NCI-H2029 (cell line): ENCODE data around the gene RPL32.

Experiments
- DNase-seq: peaks from one replicate; lab custom pipeline; 2025; lab: John Stamatoyannopoulos, UW

RPL32 gene

DNA sequence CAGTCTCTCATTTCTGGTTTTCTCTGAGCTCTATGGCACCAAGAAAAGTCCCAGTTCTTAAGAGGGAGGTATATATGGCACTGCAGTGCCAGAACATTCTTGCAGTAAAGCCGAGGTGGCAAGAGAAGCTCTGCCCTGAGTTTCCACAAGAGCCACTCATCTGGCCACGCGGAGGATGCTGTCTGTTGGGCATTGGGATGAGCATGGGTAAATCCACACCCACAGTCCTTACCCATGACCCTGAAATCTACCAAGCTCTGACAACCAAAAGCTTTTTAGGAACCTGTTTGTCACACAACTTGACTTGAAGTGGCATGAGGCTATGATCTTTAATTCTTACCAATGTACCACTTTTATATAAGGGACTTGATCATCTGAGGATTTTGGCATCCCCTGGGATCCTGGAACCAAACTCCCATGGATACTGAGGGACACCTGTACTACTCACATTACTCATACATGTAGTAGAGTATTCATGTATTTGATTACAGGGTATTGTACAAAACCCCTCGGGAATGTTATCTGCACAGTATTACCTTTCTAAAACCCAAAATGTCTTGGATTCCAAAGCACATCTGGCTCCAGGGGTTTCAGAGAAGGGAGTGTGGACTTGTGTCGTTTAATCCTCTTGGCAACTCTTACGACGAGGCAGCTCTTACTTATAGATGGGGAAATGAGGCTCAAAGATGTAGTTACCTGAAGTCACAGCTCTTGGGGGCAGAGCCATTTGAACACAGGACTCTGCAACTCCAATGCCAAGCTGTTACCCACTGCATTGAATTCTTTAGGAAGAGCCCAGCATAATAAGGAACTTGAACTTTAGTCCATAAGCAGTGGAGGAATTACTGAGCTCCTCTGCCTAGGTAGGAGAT, 8.8 kb downstream of the RPL32 start:
- no peak for DNase-seq

DNA sequence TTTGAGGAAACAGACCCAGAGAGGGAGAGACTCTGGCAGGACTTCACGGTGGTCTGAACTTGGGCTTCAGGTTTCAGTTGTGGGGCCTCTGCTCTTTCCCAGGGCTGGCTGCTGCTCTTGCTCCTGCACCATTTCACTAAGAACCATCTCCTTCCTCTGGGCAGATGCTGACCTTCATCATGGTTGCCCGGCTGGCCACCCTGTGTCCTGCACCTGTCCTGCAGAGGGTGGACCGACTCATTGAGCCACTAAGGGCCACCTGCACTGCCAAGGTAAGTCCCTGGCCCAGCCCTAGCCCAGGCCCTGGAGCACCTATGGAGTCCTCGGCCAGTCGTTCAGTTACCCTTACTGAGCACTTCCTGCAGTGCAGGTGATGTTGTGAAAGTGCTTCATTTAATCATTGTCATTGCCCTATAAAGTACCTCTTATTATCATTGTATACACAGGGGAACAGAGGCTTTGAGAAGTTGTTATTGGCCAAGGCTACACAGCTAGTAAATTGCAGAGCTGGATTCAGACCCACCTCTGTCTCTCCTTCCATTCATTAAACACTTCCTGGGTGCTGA, 10.0 kb downstream of the RPL32 start:
- DNase-seq, result peak; percentile 93

DNA sequence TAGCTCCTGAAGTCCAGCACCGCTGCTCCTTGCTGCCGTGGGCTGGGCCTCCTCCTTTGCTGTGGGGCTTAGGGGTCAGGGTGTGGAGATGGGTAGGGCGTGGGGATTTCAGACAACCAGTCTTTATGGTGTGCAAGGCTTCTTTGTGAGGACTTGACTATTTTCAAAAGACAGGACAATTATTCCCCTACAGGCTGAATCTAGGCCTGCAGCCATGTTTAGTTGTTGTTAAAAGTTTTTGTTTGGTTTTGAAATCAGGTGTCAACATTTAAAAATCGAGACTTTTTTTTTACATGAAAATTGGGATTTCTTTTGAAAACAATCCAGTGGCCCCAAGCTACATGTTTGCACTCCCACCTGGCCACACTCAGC, 10.6 kb downstream of the RPL32 start:
- no peak for DNase-seq

DNA sequence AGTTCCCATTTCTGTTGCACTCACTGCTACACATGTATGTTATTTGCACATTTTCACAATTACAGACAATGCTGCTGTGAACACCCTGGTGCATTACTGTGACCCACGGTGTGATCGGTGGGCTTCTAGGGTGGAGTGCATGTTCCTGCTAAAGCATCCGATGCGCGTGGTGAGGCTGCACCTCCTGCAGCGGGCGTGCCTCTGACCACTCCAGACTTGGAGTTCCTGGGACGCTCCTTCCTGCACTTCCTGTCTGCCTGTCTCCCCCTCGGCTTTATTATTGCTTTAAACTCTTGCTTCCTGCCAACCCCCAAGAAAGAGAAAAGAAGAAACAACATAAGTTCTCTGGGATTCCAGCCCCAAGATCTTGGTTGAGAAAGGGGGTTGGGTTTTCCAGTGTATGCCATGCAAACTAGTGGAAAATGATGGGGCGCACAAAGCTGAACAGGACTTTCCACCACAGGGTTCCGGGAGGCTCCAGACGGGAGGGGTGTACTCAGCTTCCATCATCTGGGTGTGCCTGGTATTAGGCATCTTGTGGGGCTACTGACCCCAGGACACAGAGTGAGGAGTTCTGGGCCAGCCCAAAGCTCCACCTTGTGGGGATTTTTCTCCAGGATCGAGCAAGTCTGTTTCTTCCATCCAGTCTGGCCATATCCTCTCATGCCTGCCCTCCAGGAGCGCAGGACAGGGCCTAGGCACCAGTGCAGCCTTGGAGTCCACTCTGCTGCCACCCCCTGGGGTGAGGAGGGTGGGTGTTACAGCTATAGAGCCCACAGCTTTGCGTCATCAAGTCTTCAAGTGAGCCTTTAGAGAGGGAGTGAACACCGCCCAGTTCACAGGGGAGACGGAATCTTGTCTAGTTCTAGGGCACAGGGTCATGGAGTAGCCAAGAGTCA, 11.2 kb downstream of the RPL32 start:
- no peak for DNase-seq

DNA sequence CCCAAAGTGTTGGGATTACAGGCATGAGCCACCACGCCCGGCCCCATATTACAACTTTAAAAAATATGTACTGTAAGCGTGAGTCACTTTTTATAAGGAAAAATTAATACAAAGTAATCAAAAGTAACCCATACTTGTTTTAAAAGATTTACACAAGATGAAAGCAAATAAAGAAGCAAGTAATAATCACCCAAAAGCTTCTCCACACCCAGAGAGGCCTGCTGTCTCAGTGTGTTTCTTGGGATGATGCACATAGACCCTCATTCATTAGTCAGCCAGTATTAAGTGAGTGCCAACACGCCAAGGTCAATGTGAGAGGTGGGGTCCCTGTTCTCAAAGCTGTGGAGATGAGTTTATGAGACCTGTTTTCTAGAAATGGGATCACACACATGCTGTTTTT, 12.0 kb downstream of the RPL32 start:
- DNase-seq, result no peak

DNA sequence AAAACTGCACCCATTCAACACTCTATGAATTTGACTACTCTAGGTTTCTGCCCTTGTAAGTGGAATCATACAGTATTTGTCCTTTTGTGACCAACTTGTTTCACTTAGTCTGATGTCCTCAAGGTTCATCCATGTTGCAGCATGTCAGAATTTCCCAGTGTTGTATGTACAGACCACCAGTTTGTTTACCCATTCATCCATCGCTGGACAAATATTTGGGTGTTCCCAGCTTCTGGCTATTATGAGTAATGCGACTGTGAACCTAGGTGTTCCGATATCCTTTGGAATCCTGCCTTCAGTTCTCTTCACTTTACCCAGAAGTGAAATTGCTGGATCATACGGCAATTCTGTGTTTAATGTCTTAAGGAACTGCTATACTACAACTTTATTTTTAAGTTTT, 12.6 kb downstream of the RPL32 start:
- DNase-seq, result no peak

DNA sequence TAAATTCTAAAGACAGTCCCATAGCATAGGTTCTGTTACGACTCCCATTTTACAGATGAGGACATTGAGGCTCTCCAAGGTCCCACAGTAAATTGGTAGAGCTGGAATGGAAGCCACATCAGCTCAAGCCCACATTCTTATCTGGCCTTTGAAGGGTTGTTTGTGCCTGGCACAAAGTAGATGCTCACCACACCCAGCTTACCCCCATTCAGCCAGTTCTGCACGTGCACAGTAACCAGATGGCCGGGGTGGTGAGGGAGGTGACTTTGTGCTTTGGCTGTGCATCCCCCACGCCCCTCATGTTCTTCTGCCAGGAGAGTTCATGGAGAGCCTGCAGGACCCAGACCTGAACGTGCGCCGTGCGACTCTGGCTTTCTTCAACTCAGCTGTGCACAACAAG, 16.2 kb downstream of the RPL32 start:
- DNase-seq, result no peak

DNA sequence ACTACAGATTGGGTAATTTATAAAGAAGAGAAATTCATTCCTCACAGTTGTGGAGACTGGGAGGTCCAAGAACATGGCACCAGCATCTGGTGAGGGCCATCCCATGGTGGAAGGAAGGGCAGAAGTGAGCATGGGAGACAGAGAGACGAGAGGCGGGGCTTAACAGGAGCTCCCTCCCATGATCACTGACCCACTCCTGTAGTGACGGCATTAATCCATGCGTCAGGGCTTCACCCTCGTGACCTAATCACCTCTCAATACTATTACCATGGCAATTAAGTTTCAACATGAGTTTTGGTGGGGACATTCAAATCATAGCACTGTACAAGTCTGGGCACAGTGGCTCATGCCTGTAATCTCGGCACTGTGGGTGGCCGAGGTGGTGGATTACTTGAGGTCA, 17.1 kb downstream of the RPL32 start:
- DNase-seq, result no peak

DNA sequence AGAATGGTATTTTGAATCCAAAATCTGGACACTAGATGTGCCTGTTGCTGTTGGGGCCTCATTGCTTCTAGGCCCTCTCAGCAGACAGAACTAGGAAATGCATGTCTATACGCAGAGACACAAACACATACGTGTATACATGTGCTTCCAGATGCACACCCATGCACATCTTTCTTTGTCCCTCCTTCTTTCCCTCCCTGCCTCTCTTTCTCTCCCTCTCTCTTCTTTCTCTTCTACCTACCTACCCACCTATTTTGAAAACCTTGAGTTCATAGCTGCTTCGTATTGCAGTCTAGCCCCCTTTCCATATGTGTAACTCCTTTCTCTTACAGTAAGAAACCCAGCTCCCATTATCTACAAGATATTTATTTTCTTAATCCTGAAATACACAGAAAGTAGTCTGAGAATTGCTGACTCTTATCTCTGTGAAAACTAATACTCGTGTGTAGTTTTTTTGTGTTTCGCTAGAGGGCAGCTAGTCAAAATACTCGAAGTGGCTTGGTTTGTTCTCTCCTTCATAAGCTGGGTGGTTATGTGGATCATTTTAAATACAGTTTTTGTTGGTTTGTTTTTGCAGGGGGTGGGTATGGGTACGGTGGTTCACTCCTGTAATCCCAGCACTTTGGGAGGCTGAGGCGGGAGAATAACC, 18.5 kb downstream of the RPL32 start:
- DNase-seq, result no peak

DNA sequence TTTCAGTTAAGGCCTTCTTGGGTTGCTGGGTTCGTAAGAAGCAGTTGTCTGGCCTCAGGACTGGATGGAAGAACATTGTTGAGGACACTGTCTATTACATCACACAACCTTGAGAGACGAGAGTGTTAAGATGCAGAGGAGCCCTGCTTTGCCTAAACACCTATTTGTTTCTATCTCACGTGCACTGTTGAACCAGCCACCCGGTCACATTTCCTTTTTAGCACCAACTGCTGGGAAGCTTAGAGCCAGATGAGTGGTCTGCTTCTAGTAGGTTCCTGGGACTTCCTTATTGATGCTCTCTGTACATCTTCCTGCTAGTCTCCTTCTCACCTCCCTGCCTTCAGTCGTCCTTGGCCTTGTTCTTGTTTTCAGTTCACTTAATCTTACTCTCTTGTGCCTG, 22.6 kb downstream of the RPL32 start:
- no peak for DNase-seq

DNA sequence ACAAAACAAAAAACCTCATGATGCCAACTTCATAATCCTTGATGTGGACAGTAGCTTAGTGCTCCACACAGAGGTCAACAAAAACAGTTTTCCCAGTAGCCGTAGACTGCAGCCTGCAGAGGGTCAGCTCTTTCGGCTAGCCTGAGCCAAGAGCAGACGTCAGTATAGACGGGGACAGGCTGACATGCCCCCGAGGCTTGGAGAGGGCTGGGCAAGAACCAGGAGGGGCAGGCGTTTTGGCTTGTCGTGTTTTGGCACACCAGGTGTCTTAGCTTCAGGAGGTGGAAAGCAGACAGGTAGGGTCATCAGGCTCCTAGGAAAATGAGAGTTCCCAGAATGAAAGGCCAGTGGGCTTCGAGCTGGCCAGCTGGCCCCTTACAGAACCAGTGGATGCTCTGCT, 23.1 kb downstream of the RPL32 start:
- no peak for DNase-seq

DNA sequence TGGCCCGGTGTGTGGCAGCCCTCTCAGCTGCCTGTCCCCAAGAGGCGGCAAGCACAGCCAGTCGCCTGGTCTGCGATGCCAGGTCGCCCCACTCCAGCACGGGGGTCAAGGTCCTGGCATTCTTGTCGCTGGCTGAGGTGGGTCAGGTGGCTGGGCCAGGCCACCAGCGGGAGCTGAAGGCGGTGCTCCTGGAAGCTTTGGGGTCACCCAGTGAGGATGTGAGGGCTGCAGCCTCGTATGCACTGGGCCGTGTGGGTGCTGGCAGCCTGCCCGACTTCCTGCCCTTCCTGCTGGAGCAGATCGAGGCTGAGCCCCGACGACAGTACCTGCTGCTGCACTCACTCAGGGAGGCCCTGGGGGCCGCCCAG, 24.0 kb downstream of the RPL32 start:
- no peak for DNase-seq

DNA sequence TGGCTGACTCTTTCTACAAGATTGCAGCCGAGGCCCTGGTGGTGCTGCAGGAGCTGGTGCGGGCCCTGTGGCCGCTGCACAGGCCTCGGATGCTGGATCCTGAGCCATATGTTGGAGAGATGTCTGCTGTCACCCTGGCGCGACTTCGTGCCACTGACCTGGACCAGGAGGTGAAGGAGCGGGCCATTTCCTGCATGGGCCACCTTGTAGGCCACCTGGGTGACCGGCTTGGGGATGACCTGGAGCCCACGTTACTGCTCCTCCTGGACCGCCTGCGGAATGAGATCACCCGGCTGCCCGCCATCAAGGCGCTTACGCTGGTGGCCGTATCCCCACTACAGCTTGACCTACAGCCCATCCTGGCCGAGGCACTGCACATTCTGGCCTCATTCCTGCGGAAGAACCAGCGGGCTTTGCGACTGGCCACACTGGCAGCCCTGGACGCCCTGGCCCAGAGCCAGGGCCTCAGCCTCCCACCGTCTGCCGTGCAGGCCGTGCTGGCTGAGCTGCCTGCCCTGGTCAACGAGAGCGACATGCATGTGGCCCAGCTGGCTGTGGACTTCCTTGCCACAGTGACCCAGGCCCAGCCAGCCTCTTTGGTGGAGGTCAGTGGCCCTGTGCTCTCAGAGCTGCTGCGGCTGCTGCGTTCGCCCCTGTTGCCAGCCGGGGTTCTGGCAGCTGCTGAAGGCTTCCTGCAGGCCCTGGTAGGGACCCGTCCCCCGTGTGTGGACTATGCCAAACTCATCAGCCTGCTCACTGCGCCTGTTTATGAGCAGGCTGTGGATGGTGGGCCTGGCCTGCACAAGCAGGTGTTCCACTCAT, 24.6 kb downstream of the RPL32 start:
- no peak for DNase-seq

DNA sequence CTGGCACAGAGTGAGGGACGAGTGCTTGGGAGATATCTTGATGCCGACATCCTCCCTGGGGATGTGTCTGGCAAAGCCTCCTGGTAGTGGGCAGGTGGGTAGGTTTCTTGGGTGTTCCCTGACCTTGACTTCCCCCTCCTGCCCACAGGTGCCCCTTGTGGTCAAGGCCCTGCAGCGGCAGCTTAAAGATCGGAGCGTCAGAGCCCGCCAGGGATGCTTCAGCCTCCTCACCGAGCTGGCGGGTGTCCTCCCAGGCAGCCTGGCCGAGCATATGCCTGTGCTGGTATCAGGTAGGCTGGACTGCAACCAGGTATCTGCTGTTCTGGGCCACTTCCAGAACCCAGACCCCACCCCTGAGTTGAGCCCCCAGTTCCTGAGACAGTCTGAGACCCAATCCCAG, 25.6 kb downstream of the RPL32 start:
- no peak for DNase-seq

DNA sequence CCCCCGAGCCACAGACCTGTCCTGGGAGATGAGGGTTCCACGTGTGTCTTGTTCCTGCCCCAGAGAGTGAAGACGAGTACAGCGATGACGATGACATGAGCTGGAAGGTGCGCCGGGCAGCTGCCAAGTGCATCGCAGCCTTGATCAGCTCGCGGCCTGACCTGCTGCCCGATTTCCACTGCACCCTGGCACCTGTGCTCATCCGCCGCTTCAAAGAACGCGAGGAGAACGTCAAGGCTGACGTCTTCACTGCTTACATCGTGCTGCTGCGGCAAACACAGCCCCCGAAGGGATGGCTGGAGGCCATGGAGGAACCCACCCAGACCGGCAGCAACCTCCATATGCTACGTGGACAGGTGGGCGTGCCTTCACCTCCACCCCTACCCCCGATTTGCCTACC, 26.3 kb downstream of the RPL32 start:
- no peak for DNase-seq

DNA sequence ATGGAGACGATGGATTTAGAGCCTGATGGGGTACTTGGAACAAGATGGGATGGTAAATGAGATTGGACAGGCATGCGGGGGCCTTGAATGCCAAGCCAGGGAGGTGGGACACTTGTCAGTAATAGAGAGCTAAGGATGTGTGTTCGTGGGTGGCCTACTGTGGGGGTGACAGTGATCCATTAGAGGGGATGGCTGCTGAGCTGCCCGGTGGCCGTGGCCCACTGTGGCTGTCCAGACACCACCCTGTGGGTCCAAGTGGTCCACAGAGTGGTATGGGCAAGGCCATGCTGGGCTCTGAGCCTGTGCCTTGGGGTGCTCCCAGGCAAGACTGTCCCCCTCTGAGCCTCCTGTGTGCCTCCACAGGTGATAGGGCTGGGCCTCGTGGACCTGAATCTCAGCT, 27.4 kb downstream of the RPL32 start:
- no peak for DNase-seq

DNA sequence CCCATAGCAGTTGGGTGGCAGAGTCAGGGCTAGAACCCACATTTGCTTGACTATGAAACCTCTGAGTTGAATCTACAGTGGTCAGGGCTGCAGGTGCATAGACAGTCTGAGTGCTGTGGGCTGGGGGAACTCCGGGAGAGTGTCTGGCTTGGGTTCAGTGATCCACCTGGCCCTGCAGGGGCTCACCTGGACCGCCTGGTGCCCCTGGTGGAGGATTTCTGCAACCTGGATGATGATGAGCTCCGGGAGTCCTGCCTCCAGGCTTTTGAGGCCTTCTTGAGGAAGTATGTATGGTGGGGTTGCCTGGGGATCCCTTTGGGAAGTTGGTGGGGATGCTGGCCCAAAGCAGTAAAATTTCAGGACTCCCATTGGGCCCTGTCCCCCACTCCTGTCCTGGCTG, 28.6 kb downstream of the RPL32 start:
- DNase-seq, result no peak

DNA sequence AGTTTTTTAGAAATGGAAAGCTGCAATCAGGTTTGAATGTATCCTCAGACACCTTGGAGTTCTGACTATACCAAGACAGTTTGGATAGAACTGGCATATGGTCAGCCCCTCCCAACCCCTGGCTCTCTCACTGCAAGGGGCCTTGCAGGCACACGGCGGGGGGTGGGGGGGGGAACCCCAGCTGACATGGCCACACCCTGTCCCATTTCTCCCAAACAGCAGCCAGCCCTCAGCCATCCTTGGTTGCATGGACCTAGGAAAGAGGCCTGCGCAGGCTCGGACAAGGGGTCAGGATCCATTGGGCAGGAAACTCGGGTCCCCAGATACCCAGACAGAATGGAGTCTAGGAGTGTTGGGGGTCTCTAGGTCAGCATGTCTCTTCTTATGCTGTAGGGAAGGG, 30.4 kb downstream of the RPL32 start:
- no peak for DNase-seq

DNA sequence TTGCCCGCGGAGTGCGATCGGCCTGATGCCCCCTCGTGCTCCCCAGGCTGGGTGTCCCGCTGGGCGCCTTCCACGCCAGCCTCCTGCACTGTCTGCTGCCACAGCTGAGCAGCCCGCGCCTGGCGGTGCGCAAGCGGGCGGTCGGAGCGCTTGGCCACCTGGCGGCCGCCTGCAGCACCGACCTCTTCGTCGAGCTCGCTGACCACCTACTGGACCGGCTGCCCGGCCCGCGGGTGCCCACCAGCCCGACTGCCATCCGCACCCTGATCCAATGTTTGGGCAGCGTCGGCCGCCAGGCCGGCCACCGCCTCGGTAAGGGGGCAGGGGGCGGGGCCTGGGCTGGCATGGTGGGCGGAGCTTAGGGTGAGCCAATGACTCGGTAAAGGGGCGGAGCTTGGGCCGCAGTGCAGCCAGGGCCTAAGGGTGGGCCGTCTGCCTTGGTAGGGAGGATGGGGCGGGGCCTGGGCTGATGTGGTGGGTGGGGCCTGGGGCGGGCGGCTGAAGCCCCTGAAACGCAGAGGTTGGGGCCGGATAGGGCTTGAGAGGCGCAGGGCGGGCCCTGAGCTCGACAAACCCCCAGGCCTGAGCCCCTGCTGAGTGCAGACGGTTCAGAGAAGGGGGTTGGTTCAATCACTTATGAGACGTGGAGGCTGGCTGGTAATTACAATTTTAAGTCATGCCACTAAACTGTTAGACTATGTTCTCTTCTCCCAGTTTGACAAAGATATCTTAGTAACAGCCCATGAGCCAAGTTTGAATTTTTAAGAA, 31.2 kb downstream of the RPL32 start:
- peak; percentile 94 for DNase-seq

DNA sequence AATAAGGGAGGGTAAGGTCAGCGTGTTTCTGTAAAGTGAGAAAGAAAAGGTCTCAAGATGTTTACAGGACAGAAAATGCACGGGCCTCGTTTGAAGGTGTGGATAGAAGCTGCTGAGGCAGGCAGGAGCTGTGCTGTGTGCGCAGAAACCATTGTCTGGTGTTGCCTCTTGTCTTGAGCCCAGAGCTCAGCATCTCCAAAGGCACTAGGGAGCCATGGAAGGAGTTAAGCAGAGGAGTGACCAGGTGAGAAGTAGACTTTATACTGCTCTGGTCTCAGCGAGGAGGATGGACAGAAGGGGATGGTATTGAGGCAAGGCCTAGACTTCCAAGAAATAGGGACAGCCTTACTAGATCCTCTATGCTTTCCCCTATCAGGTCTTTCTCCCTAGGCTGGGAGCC, 31.9 kb downstream of the RPL32 start:
- DNase-seq, result no peak

DNA sequence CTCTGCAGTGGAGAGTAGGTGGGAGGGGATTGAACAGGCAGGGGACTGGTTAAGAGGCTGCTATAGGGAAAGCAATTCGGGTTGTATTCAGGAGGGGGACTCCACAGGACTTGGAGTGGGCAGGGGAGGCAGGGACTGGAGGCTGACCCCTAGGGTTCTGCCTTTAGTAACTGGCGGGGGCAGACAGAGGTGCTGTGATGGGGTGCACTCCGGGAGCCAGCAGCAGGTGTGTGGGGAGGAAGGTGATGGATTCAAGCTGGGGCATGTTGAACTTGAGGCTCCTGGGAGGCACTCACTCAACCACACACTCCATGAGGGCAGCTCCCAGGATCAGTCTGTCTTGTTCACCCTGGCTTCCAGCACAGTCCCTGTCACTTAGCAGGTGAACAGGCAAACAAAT, 32.4 kb downstream of the RPL32 start:
- DNase-seq, result no peak
